Hepatocyte (in vitro differentiated cells): ENCODE data around the gene KRT31.

ENCODE experiments used
- EZH2 ChIP-seq: fragments of 200-600 bp; sonication (generic); IDR thresholded peaks from 2 replicates; pipeline ENCODE4 v1.6.1; 2016; ENCODE audit warnings: antibody characterized with exemption, mild to moderate bottlenecking, borderline replicate concordance
- EZH2phosphoT487 ChIP-seq: fragments of 200-600 bp; sonication (generic); IDR thresholded peaks from one replicate; pipeline ENCODE4 v1.6.1; 2018; ENCODE audit warnings: antibody characterized with exemption, mild to moderate bottlenecking, low read depth, moderate library complexity; ENCODE audit not compliant: unreplicated experiment, severe bottlenecking
- TF ChIP-seq, protein P1 (sequence below): fragments of 200-600 bp; sonication (generic); IDR thresholded peaks from 2 replicates; pipeline ENCODE4 v1.5.1; 2016; ENCODE audit warnings: antibody characterized with exemption, mild to moderate bottlenecking; ENCODE audit not compliant: poor library complexity

DNA sequence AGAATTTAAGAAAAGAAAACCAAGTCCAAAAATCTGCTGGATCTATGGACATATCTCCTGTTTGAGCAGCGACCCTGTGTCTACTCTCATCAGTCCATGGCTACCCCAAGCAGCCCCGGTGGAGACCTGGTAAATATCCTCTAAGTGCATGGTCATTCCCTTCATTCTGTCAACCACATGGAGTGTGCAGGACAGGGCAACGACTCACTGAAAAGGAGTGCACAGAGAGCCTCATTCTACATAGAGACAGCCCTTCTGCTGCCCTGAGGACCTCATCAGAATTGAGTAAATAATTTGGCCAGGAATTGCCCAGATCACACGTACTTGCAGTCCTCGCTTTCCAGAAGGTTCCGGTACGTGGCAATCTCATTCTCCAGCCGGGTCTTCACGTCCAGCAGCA, 40.4 kb upstream of the KRT31 start:
- TF ChIP-seq, protein P1, sequence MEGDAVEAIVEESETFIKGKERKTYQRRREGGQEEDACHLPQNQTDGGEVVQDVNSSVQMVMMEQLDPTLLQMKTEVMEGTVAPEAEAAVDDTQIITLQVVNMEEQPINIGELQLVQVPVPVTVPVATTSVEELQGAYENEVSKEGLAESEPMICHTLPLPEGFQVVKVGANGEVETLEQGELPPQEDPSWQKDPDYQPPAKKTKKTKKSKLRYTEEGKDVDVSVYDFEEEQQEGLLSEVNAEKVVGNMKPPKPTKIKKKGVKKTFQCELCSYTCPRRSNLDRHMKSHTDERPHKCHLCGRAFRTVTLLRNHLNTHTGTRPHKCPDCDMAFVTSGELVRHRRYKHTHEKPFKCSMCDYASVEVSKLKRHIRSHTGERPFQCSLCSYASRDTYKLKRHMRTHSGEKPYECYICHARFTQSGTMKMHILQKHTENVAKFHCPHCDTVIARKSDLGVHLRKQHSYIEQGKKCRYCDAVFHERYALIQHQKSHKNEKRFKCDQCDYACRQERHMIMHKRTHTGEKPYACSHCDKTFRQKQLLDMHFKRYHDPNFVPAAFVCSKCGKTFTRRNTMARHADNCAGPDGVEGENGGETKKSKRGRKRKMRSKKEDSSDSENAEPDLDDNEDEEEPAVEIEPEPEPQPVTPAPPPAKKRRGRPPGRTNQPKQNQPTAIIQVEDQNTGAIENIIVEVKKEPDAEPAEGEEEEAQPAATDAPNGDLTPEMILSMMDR: no peak
- no peak for TF ChIP-seq EZH2
- no peak for TF ChIP-seq EZH2phosphoT487
